ENCODE data around the gene SOX1. TPM values are rescaled to one million over a fixed set of nuclear protein-coding genes. Genes with fewer than 3 reads are reported as not detected.

SOX1 gene
- not detected in 2 replicates for total RNA-seq

DNA sequence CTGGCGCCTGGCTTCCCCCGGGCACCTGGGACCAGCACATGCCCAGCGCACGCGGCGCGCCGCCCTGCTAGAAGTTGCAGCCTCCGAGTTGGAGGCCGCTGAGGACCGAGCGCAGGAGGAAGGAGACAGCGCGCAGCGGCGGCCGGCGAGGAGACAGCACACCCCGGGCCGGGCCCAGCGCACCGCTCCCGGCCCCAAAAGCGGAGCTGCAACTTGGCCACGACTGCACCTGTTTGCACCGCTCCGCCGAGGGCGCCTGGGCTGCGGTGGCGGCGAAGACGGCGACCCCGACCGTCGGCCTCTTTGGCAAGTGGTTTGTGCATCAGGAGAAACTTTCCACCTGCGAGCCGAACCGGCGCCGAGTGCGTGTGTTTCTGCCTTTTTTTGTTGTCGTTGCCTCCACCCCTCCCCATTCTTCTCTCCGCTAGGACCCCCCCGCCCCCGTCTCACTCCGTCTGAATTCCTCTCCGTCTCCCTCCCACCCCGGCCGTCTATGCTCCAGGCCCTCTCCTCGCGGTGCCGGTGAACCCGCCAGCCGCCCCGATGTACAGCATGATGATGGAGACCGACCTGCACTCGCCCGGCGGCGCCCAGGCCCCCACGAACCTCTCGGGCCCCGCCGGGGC lies at the start of gene SOX1:
SOX1 (plus strand) TSS at position 34 of the 626 bp plus-strand sequence; CDS start at position 544, 510 bp downstream.

